OCI-LY1 (cell line): ENCODE results near the gene RASL10A.

Source experiments
- H2AFZ ChIP-seq: fragments of 200-600 bp; sonication (generic), shearing (Covaris generic); 2 replicates; pipeline ENCODE4 v1.6.0; 2014; ENCODE audit warnings: antibody characterized with exemption, mild to moderate bottlenecking, low read length
- H3F3A ChIP-seq: fragments of 200-600 bp; sonication (generic), shearing (Covaris generic); 2 replicates; pipeline ENCODE4 v1.6.0; 2014; ENCODE audit warnings: mild to moderate bottlenecking, antibody characterized with exemption, low read length, moderate library complexity; ENCODE audit not compliant: insufficient read depth
- H3K27ac ChIP-seq: fragments of 200-600 bp; sonication (generic); 2 replicates; pipeline ENCODE4 v1.5.1; 2014; ENCODE audit warnings: low read length, mixed run types, mild to moderate bottlenecking, low read depth; ENCODE audit not compliant: poor library complexity, severe bottlenecking
- H3K27me3 ChIP-seq: fragments of 200-600 bp; sonication (generic); 2 replicates; pipeline ENCODE4 v1.6.0; 2014; ENCODE audit warnings: antibody characterized with exemption, mild to moderate bottlenecking, low read length, moderate library complexity; ENCODE audit not compliant: insufficient read depth
- H3K36me3 ChIP-seq: fragments of 200-600 bp; sonication (generic); 2 replicates; pipeline ENCODE4 v1.6.1; 2014; ENCODE audit warnings: mild to moderate bottlenecking, antibody characterized with exemption, low read length, moderate library complexity, mixed read lengths; ENCODE audit not compliant: insufficient read depth
- H3K4me1 ChIP-seq: fragments of 200-600 bp; sonication (generic); 2 replicates; pipeline ENCODE4 v1.5.1; 2014; ENCODE audit warnings: mild to moderate bottlenecking, low read length, moderate library complexity; ENCODE audit not compliant: insufficient read depth, severe bottlenecking
- H3K4me2 ChIP-seq: fragments of 200-600 bp; sonication (generic), shearing (Covaris generic); 2 replicates; pipeline ENCODE4 v1.6.1; 2014; ENCODE audit warnings: low read length
- H3K4me3 ChIP-seq: fragments of 200-600 bp; sonication (generic); 2 replicates; pipeline ENCODE4 v1.5.1; 2014; ENCODE audit warnings: low read length, low read depth, mild to moderate bottlenecking, mixed read lengths; ENCODE audit not compliant: poor library complexity, severe bottlenecking
- H3K79me2 ChIP-seq: fragments of 200-600 bp; shearing (Covaris generic); 2 replicates; pipeline ENCODE4 v1.6.1; 2016; ENCODE audit warnings: mixed run types, low read length, mixed read lengths; ENCODE audit not compliant: insufficient read depth
- H3K9ac ChIP-seq: fragments of 200-600 bp; sonication (generic), shearing (Covaris generic); 2 replicates; pipeline ENCODE4 v1.6.1; 2014; ENCODE audit warnings: mild to moderate bottlenecking, low read length, mixed read lengths
- H3K9me2 ChIP-seq: fragments of 200-600 bp; sonication (generic), shearing (Covaris generic); 2 replicates; pipeline ENCODE4 v1.6.1; 2014; ENCODE audit warnings: low read depth, mild to moderate bottlenecking, low read length, mixed read lengths
- H3K9me3 ChIP-seq: fragments of 200-600 bp; shearing (Covaris generic); 2 replicates; pipeline ENCODE4 v1.6.1; 2014; ENCODE audit warnings: low read length, mixed read lengths
- H4K20me1 ChIP-seq: fragments of 200-600 bp; sonication (generic), shearing (Covaris generic); 2 replicates; pipeline ENCODE4 v1.6.0; 2016; ENCODE audit warnings: mild to moderate bottlenecking, low read length; ENCODE audit not compliant: insufficient read depth
- EZH2 ChIP-seq: fragments of 200-600 bp; sonication (generic), shearing (Covaris generic); IDR thresholded peaks from 2 replicates; pipeline ENCODE4 v1.8.0; 2017; ENCODE audit warnings: borderline replicate concordance, mixed run types, mild to moderate bottlenecking, antibody characterized with exemption, low read length, moderate library complexity, mixed read lengths
- TF ChIP-seq, protein P1 (sequence below): fragments of 200-600 bp; sonication (generic), shearing (Covaris generic); IDR thresholded peaks from 2 replicates; pipeline ENCODE4 v1.5.1; 2017; ENCODE audit warnings: mild to moderate bottlenecking, antibody characterized with exemption, low read length, moderate library complexity, mixed read lengths

Gene RASL10A

GRCh38 chr22:29353860-29354259 lies 38.4 kb upstream of the RASL10A start:
- Histone ChIP-seq H3K4me3 (no peak overlapping the region), H3K9me2 (no peaks in the 10 kb centered on the region), H4K20me1 (no peaks in the 10 kb centered on the region), H2AFZ (no peak overlapping the region), H3K4me2 (no peak overlapping the region), H3F3A (no peaks in the 10 kb centered on the region), H3K9ac (no peak overlapping the region), H3K36me3 (peaks cover 98% of the 10 kb centered on the region), H3K27me3 (no peaks in the 10 kb centered on the region), H3K9me3 (no peaks in the 10 kb centered on the region), H3K27ac (no peak overlapping the region), H3K79me2 (no peaks in the 10 kb centered on the region), H3K4me1 (no peaks in the 10 kb centered on the region)
- TF ChIP-seq, protein P1, sequence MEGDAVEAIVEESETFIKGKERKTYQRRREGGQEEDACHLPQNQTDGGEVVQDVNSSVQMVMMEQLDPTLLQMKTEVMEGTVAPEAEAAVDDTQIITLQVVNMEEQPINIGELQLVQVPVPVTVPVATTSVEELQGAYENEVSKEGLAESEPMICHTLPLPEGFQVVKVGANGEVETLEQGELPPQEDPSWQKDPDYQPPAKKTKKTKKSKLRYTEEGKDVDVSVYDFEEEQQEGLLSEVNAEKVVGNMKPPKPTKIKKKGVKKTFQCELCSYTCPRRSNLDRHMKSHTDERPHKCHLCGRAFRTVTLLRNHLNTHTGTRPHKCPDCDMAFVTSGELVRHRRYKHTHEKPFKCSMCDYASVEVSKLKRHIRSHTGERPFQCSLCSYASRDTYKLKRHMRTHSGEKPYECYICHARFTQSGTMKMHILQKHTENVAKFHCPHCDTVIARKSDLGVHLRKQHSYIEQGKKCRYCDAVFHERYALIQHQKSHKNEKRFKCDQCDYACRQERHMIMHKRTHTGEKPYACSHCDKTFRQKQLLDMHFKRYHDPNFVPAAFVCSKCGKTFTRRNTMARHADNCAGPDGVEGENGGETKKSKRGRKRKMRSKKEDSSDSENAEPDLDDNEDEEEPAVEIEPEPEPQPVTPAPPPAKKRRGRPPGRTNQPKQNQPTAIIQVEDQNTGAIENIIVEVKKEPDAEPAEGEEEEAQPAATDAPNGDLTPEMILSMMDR: no peak

- H4K20me1 ChIP-seq: no peaks in the 10 kb centered on the region
- H3K4me2 ChIP-seq: no peak overlapping the region
- peaks cover 98% of the 10 kb centered on the region for H3K36me3 ChIP-seq
Measured at GRCh38 chr22:29353286-29353685, 37.8 kb upstream of the RASL10A start.

DNA sequence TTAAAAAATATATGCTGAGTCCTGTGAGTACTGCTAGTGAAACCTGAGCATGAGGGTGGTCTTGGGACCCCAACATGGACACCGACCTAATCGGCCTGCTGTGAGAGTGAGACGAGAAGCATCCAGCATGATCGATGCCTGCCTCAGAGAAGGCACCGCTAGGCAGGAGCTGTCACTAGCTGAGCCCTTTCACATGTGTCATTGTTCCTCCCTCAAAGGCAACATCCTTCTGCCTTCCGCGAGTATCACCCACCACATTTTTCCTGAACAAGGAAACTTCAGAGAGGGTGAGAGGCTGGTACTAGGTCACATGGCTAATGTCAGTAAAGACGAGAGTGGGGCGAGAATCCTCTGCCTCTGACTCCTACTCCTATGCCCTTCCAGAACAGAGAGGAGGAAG lies 37.3 kb upstream of the RASL10A start:
- H4K20me1 ChIP-seq: no peaks in the 10 kb centered on the region
- no peaks in the 10 kb centered on the region for H3K9me2 ChIP-seq
- no peaks in the 10 kb centered on the region for H3K27me3 ChIP-seq
- no peaks in the 10 kb centered on the region for H3K4me1 ChIP-seq
- no peak overlapping the region for H3K27ac ChIP-seq
- H3F3A ChIP-seq: no peaks in the 10 kb centered on the region
- H3K4me3 ChIP-seq: no peak overlapping the region
- H3K79me2 ChIP-seq: no peaks in the 10 kb centered on the region
- no peak overlapping the region for H3K4me2 ChIP-seq
- H3K36me3 ChIP-seq: peaks cover 98% of the 10 kb centered on the region
- no peak overlapping the region for H2AFZ ChIP-seq
- H3K9me3 ChIP-seq: no peaks in the 10 kb centered on the region
- TF ChIP-seq, protein P1: no peak
- no peak for TF ChIP-seq EZH2
- no peak overlapping the region for H3K9ac ChIP-seq

More at GRCh38 chr22:29353286-29353685, 37.8 kb upstream of the RASL10A start:
- Histone ChIP-seq H3K9me3 (no peaks in the 10 kb centered on the region), H3K79me2 (no peaks in the 10 kb centered on the region), H3K27me3 (no peaks in the 10 kb centered on the region), H3K9me2 (no peaks in the 10 kb centered on the region), H2AFZ (no peak overlapping the region), H3K4me3 (no peak overlapping the region), H3K9ac (no peak overlapping the region), H3K27ac (no peak overlapping the region), H3F3A (no peaks in the 10 kb centered on the region), H3K4me1 (no peaks in the 10 kb centered on the region)
- TF ChIP-seq, protein P1: no peak
- no peak for TF ChIP-seq EZH2
